K562 treated with DMSO at 1 percent for 48 hours (cell line): Measurements from ENCODE around the gene KPNA6. TPM values are rescaled to one million over a fixed set of nuclear protein-coding genes. Genes with fewer than 3 reads are reported as not detected.

ENCODE experiments used
- total RNA-seq: library from RNA; unstranded; fragments of 300-600 nt; gene quantifications from 2 replicates; pipeline ENCODE4 v1.2.3, GENCODE V29; 2022; ENCODE audit warnings: low replicate concordance; ENCODE audit errors: extremely low read depth

KPNA6 gene
- total RNA-seq, result not detected in 2 replicates

GRCh38 chr1:32107742-32108661 is at the start of gene KPNA6:
Gene KPNA6 (plus strand): TSS chr1:32108056. CDS start chr1:32108131, 75 bp downstream.

GRCh38 chr1:32072622-32073298 is 35.1 kb upstream of the KPNA6 start, which contains the start of gene TMEM39B:
Gene TMEM39B (plus strand): TSS chr1:32072939. CDS start chr1:32073048, 109 bp downstream.

GRCh38 chr1:32179443-32180185 is 71.8 kb downstream of the KPNA6 start, which contains the start of gene TXLNA:
Gene TXLNA (plus strand): TSS chr1:32179675. CDS start chr1:32180346, 671 bp downstream.

GRCh38 chr1:32200226-32201010 is 92.6 kb downstream of the KPNA6 start, which contains the start of gene CCDC28B:
Gene CCDC28B (plus strand): TSS chr1:32200595. CDS start chr1:32201936, 1,341 bp downstream.

DNA sequence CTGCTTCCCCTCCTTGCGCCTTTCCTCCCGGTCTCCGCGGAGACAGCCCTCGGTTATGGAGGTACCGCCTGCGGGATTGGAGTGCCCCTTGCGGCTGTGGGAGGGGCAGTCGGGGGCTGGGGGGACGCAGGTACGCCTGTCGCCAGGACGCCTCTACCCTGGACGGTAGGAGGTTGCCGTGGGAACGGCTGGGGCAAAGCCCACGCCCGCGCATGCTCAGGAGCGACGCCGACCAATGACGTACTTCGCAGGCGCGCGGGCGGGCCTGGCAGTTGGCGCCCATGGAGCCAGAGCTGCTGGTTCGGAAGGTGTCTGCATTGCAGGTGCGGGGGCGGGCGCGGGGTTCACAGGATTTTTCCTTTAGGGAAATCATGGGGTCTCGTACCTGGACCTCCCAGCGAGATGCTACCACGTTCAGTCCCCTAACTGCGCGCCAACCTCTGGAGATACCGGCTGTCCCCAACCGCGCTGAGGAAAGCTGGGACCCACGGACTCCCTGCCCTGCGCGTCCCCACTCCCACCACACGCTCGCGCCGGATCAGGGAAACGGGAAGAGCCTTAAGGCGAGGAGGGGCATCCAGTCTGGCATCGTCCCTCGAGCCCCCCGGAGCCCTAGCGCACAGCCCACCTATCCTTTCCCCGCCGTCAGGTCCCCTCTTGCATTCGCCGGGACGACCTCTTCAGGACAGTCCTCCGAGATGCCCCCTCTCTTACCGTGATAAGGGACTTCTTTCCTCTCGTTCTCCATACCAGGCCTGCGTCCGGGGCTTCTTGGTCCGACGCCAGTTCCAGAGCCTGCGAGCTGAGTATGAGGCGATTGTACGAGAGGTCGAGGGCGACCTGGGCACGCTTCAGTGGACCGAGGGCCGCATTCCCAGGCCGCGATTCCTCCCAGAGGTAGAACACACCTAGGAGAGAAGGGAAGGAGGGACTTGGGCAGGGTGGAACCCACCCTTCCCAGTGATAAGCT is 97.8 kb downstream of the KPNA6 start, which contains the start of gene IQCC:
Gene IQCC (plus strand): TSS at position 271 of the 970 bp plus-strand sequence. CDS start 11 bp downstream, at position 282.

GRCh38 chr1:32208891-32209328 is 101.1 kb downstream of the KPNA6 start, which contains the start of gene DCDC2B:
Gene DCDC2B (plus strand): TSS chr1:32209089. CDS start chr1:32209094, 5 bp downstream.

DNA sequence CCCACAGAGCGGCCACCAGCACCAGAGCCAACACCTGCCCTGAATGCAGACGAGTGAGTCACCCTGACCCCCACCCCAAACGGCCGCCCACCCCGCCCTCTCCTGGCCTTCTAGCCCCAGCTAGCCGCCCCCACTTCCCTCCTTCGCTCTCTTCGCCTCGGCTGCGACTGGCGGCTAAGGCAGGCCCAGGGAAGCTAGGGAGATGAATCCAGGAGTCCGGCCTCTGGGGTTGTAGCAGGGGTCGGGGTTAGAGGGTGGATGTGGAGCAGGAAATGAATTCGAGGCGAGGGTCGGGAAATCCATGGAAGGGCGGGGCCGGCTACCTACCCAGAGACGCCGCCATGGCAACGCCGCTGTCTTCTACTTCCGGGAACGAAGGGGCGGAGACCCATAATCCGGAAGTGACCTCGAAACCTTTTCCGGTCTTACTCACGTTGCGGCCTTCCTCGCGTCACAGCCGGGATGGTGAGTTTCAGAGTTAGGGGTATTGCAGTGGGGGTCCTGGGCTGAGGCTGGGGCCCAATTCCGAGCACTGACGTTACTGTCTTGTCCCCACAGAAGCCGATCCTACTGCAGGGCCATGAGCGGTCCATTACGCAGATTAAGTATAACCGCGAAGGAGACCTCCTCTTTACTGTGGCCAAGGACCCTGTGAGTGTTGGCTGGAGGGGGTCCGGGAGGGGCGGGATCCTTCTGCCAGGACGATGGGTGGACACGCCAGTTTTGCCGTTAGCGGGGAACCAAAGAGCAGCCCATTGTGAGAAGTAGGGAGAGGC is 114.3 kb downstream of the KPNA6 start, which contains the start of the genes EIF3I and TMEM234:
Gene EIF3I (plus strand): TSS at position 428 of the 776 bp plus-strand sequence. CDS start 35 bp downstream, at position 463.
Gene TMEM234 (minus strand): TSS at position 374 of the 776 bp plus-strand sequence. CDS start 31 bp downstream, at position 343.

Other genes starting within 250 kb of the KPNA6 start
- 1,669 TPM in 1 of 2 replicates, not detected in the other for gene PTP4A2, start 169.7 kb upstream of the KPNA6 start, total RNA-seq
- gene KHDRBS1, start 94.2 kb upstream of the KPNA6 start, total RNA-seq, result not detected in 2 replicates
- not detected in 2 replicates for gene TMEM39B, start 35.1 kb upstream of the KPNA6 start, total RNA-seq
- gene TXLNA, start 71.6 kb downstream of the KPNA6 start, total RNA-seq, result not detected in 2 replicates
- gene CCDC28B, start 92.5 kb downstream of the KPNA6 start, total RNA-seq, result not detected in 2 replicates
- not detected in 2 replicates for gene IQCC, start 97.6 kb downstream of the KPNA6 start, total RNA-seq
- gene DCDC2B, start 101.0 kb downstream of the KPNA6 start, total RNA-seq, result not detected in 2 replicates
- not detected in 2 replicates for gene TMEM234, start 114.3 kb downstream of the KPNA6 start, total RNA-seq
- not detected in 2 replicates for gene EIF3I, start 114.4 kb downstream of the KPNA6 start, total RNA-seq
- gene FAM167B, start 139.2 kb downstream of the KPNA6 start, total RNA-seq, result not detected in 2 replicates
- gene LCK, start 143.2 kb downstream of the KPNA6 start, total RNA-seq, result not detected in 2 replicates
- 992 TPM in 1 of 2 replicates, not detected in the other for gene HDAC1, start 184.0 kb downstream of the KPNA6 start, total RNA-seq
- gene MARCKSL1, start 228.2 kb downstream of the KPNA6 start, total RNA-seq, result not detected in 2 replicates